Measurements from ENCODE around the gene CD40. TPM values are rescaled to one million over a fixed set of nuclear protein-coding genes. Genes with fewer than 3 reads are reported as not detected.

CD40 gene
- total RNA-seq, 5 donors from 2014 or later (not counting 1 experiment from before 2014, with no cell fraction given) = 1.5 to 9.6 (median 5.9) TPM

- H3K36me3 Mint-ChIP-seq = peaks cover 44% of the 10 kb centered on the region
- peaks cover 4 to 57% of the 10 kb centered on the region in 2 donors for H3K36me3 ChIP-seq (ENCODE audit: control insufficient read depth in 2 of 2, extremely low read depth in 1 of 2, insufficient read depth in 1 of 2, low read length in 1 of 2)
- H3K9me3 Mint-ChIP-seq = no peaks in the 10 kb centered on the region
- H3K4me3 ChIP-seq (ENCODE audit: control insufficient read depth in 1 of 2, extremely low read depth in 1 of 2, low read length in 1 of 2) = no peak overlapping the region
- ChIA-PET POLR2A (interaction anchor here in 1 of 2 donors (0.6 kb wide), 1 partner anchor 36 kb away, joined by 5 read pairs; no protein-coding TSS in a partner anchor), CTCF (interaction anchor here (0.6 to 0.7 kb wide), 2 partner anchors 57 to 351 kb away, joined by 3 to 6 read pairs; no protein-coding TSS in a partner anchor)
- H3K4me3 Mint-ChIP-seq = no peak overlapping the region
- no peak overlapping the region for H3K27ac Mint-ChIP-seq
- no peak for ATAC-seq (replicated peaks in 1 of 4)
- DNase-seq = no peak
- H3K27me3 Mint-ChIP-seq = no peaks in the 10 kb centered on the region
- 60% methylated on average over 1 of the region's 7 CpGs for WGBS (ENCODE audit: insufficient coverage)
- no peak overlapping the region for H3K27ac ChIP-seq (ENCODE audit: low read length)
- H3K4me1 ChIP-seq (ENCODE audit: control insufficient read depth in 1 of 2, extremely low read depth in 1 of 2, insufficient read depth in 2 of 2, low read length in 2 of 2) = no peaks in the 10 kb centered on the region
- no peaks in the 10 kb centered on the region for H3K9me3 ChIP-seq
- H3K4me1 Mint-ChIP-seq = peaks cover 13 to 25% (median 22%) of the 10 kb centered on the region in 3 donors
- H3K27me3 ChIP-seq (replicated peaks in 1 of 2; ENCODE audit: control insufficient read depth in 2 of 2, extremely low read depth in 1 of 2, insufficient read depth in 2 of 2, low read length in 1 of 2) = no peaks in the 10 kb centered on the region
These were observed 41.3 kb upstream of the CD40 start for GRCh38 chr20:46076806-46077205.

GRCh38 chr20:46077642-46078305 lies 40.3 kb upstream of the CD40 start:
- ATAC-seq (replicated peaks in 1 of 4) = no peak
- 100% methylated on average over 1 of the region's 8 CpGs for WGBS (ENCODE audit: insufficient coverage)
- Histone ChIP-seq H3K4me3 (ENCODE audit: control insufficient read depth in 1 of 2, extremely low read depth in 1 of 2, low read length in 1 of 2) (no peak overlapping the region), H3K9me3 (no peaks in the 10 kb centered on the region), H3K27ac (ENCODE audit: low read length) (no peak overlapping the region), H3K36me3 (ENCODE audit: control insufficient read depth in 2 of 2, extremely low read depth in 1 of 2, insufficient read depth in 1 of 2, low read length in 1 of 2) (peaks cover 4 to 57% of the 10 kb centered on the region in 2 donors), H3K27me3 (replicated peaks in 1 of 2; ENCODE audit: control insufficient read depth in 2 of 2, extremely low read depth in 1 of 2, insufficient read depth in 2 of 2, low read length in 1 of 2) (no peaks in the 10 kb centered on the region), H3K4me1 (ENCODE audit: control insufficient read depth in 1 of 2, extremely low read depth in 1 of 2, insufficient read depth in 2 of 2, low read length in 2 of 2) (peaks cover 0 to 2% of the 10 kb centered on the region in 2 experiments)
- Mint-ChIP-seq H3K36me3 (peaks cover 44% of the 10 kb centered on the region), H3K27ac (no peak overlapping the region), H3K4me1 (peaks cover 22 to 35% (median 32%) of the 10 kb centered on the region in 3 donors), H3K27me3 (no peaks in the 10 kb centered on the region), H3K4me3 (no peak overlapping the region), H3K9me3 (no peaks in the 10 kb centered on the region)
- ChIA-PET CTCF (no interaction called here), POLR2A (no interaction called here)
- DNase-seq = no peak

- H3K27me3 Mint-ChIP-seq = no peaks in the 10 kb centered on the region
- H3K4me1 Mint-ChIP-seq = peaks cover 32 to 45% (median 43%) of the 10 kb centered on the region in 3 donors
- POLR2A ChIA-PET = interaction anchor here in 1 of 2 donors (1.1 kb wide), 1 partner anchor 9 kb away, joined by 3 read pairs; no protein-coding TSS in a partner anchor
- no peak overlapping the region for H3K4me3 ChIP-seq (ENCODE audit: control insufficient read depth in 1 of 2, extremely low read depth in 1 of 2, low read length in 1 of 2)
- H3K27ac Mint-ChIP-seq = no peak overlapping the region
- no peaks in the 10 kb centered on the region for H3K27me3 ChIP-seq (replicated peaks in 1 of 2; ENCODE audit: control insufficient read depth in 2 of 2, extremely low read depth in 1 of 2, insufficient read depth in 2 of 2, low read length in 1 of 2)
- no peaks in the 10 kb centered on the region for H3K9me3 Mint-ChIP-seq
- H3K9me3 ChIP-seq = no peaks in the 10 kb centered on the region
- peaks cover 4 to 51% of the 10 kb centered on the region in 2 donors for H3K36me3 ChIP-seq (ENCODE audit: control insufficient read depth in 2 of 2, extremely low read depth in 1 of 2, insufficient read depth in 1 of 2, low read length in 1 of 2)
- no peak overlapping the region for H3K4me3 Mint-ChIP-seq
- DNase-seq (no peak), ATAC-seq (replicated peaks in 1 of 4) (no peak)
- H3K4me1 ChIP-seq (ENCODE audit: control insufficient read depth in 1 of 2, extremely low read depth in 1 of 2, insufficient read depth in 2 of 2, low read length in 2 of 2) = peaks cover 0 to 9% of the 10 kb centered on the region in 2 experiments
- WGBS (ENCODE audit: insufficient coverage) = 91% methylated on average over 5 of the region's 7 CpGs
- no peak overlapping the region for H3K27ac ChIP-seq (ENCODE audit: low read length)
- CTCF ChIA-PET = interaction anchor here (0.6 to 1.0 kb wide), 2 partner anchors 57 to 90 kb away, joined by 3 read pairs; no protein-coding TSS in a partner anchor
- H3K36me3 Mint-ChIP-seq = peaks cover 38% of the 10 kb centered on the region
These were observed 39.2 kb upstream of the CD40 start for GRCh38 chr20:46078954-46079353.

- no CpG with 5 or more reads among the region's 1 CpG for WGBS (ENCODE audit: insufficient coverage)
- Histone ChIP-seq H3K4me3 (ENCODE audit: control insufficient read depth in 1 of 2, extremely low read depth in 1 of 2, low read length in 1 of 2) (no peak overlapping the region), H3K4me1 (ENCODE audit: control insufficient read depth in 1 of 2, extremely low read depth in 1 of 2, insufficient read depth in 2 of 2, low read length in 2 of 2) (peaks cover 6 to 15% of the 10 kb centered on the region in 2 experiments), H3K27me3 (replicated peaks in 1 of 2; ENCODE audit: control insufficient read depth in 2 of 2, extremely low read depth in 1 of 2, insufficient read depth in 2 of 2, low read length in 1 of 2) (no peaks in the 10 kb centered on the region), H3K27ac (ENCODE audit: low read length) (no peak overlapping the region), H3K9me3 (no peaks in the 10 kb centered on the region), H3K36me3 (ENCODE audit: control insufficient read depth in 2 of 2, extremely low read depth in 1 of 2, insufficient read depth in 1 of 2, low read length in 1 of 2) (peaks cover 4 to 31% of the 10 kb centered on the region in 2 donors)
- no peak overlapping the region for H3K4me3 Mint-ChIP-seq
- DNase-seq (no peak), ATAC-seq (replicated peaks in 1 of 4) (no peak)
- no peaks in the 10 kb centered on the region for H3K27me3 Mint-ChIP-seq
- ChIA-PET CTCF (no interaction called here), POLR2A (no interaction called here)
- peaks cover 44 to 61% (median 58%) of the 10 kb centered on the region in 3 donors for H3K4me1 Mint-ChIP-seq
- H3K9me3 Mint-ChIP-seq = no peaks in the 10 kb centered on the region
- H3K27ac Mint-ChIP-seq = no peak overlapping the region
- peaks cover 22% of the 10 kb centered on the region for H3K36me3 Mint-ChIP-seq
These were observed 37.0 kb upstream of the CD40 start for GRCh38 chr20:46081074-46081473.

- POLR2A ChIA-PET = interaction anchor here (0.5 to 0.7 kb wide), 2 partner anchors 41 to 148 kb away, joined by 4 to 15 read pairs; no protein-coding TSS in a partner anchor
- Mint-ChIP-seq H3K4me3 (no peak overlapping the region), H3K27me3 (no peaks in the 10 kb centered on the region), H3K27ac (no peak overlapping the region), H3K9me3 (no peaks in the 10 kb centered on the region), H3K36me3 (peaks cover 14% of the 10 kb centered on the region), H3K4me1 (peaks cover 64 to 80% (median 76%) of the 10 kb centered on the region in 3 donors)
- H3K4me3 ChIP-seq (ENCODE audit: control insufficient read depth in 1 of 2, extremely low read depth in 1 of 2, low read length in 1 of 2) = no peak overlapping the region
- peaks cover 10 to 32% of the 10 kb centered on the region in 2 experiments for H3K4me1 ChIP-seq (ENCODE audit: control insufficient read depth in 1 of 2, extremely low read depth in 1 of 2, insufficient read depth in 2 of 2, low read length in 2 of 2)
- ATAC-seq (replicated peaks in 1 of 4) (no peak), DNase-seq (no peak)
- no peak overlapping the region for H3K27ac ChIP-seq (ENCODE audit: low read length)
- CTCF ChIA-PET = interaction anchor here in 1 of 2 donors (0.6 kb wide), 1 partner anchor 193 kb away, joined by 4 read pairs; no protein-coding TSS in a partner anchor
- WGBS (ENCODE audit: insufficient coverage) = 93% methylated on average over 4 of the region's 6 CpGs
- peaks cover 0 to 17% of the 10 kb centered on the region in 2 donors for H3K36me3 ChIP-seq (ENCODE audit: control insufficient read depth in 2 of 2, extremely low read depth in 1 of 2, insufficient read depth in 1 of 2, low read length in 1 of 2)
- no peaks in the 10 kb centered on the region for H3K27me3 ChIP-seq (replicated peaks in 1 of 2; ENCODE audit: control insufficient read depth in 2 of 2, extremely low read depth in 1 of 2, insufficient read depth in 2 of 2, low read length in 1 of 2)
- H3K9me3 ChIP-seq = no peaks in the 10 kb centered on the region
These were observed 35.0 kb upstream of the CD40 start for GRCh38 chr20:46083101-46083500.

- Mint-ChIP-seq H3K36me3 (peaks cover 10% of the 10 kb centered on the region), H3K27ac (no peak overlapping the region), H3K9me3 (no peaks in the 10 kb centered on the region), H3K27me3 (no peaks in the 10 kb centered on the region), H3K4me3 (no peak overlapping the region), H3K4me1 (peaks cover 69 to 83% (median 81%) of the 10 kb centered on the region in 3 donors)
- Histone ChIP-seq H3K9me3 (no peaks in the 10 kb centered on the region), H3K4me1 (ENCODE audit: control insufficient read depth in 1 of 2, extremely low read depth in 1 of 2, insufficient read depth in 2 of 2, low read length in 2 of 2) (peaks cover 14 to 37% of the 10 kb centered on the region in 2 experiments), H3K27ac (ENCODE audit: low read length) (no peak overlapping the region), H3K36me3 (ENCODE audit: control insufficient read depth in 2 of 2, extremely low read depth in 1 of 2, insufficient read depth in 1 of 2, low read length in 1 of 2) (peaks cover 0 to 12% of the 10 kb centered on the region in 2 donors), H3K27me3 (replicated peaks in 1 of 2; ENCODE audit: control insufficient read depth in 2 of 2, extremely low read depth in 1 of 2, insufficient read depth in 2 of 2, low read length in 1 of 2) (no peaks in the 10 kb centered on the region), H3K4me3 (ENCODE audit: control insufficient read depth in 1 of 2, extremely low read depth in 1 of 2, low read length in 1 of 2) (no peak overlapping the region)
- WGBS (ENCODE audit: insufficient coverage) = no CpG with 5 or more reads among the region's 1 CpG
- CTCF ChIA-PET = no interaction called here
- no peak for ATAC-seq (replicated peaks in 1 of 4)
- POLR2A ChIA-PET = no interaction called here
- DNase-seq = no peak
These were observed 34.5 kb upstream of the CD40 start for GRCh38 chr20:46083531-46084061.
